ENCODE measurements around the gene GALR2.

GRCh38 chr17:76095943-76096342, 21.4 kb downstream of the GALR2 start:
- TF ChIP-seq, protein P1, sequence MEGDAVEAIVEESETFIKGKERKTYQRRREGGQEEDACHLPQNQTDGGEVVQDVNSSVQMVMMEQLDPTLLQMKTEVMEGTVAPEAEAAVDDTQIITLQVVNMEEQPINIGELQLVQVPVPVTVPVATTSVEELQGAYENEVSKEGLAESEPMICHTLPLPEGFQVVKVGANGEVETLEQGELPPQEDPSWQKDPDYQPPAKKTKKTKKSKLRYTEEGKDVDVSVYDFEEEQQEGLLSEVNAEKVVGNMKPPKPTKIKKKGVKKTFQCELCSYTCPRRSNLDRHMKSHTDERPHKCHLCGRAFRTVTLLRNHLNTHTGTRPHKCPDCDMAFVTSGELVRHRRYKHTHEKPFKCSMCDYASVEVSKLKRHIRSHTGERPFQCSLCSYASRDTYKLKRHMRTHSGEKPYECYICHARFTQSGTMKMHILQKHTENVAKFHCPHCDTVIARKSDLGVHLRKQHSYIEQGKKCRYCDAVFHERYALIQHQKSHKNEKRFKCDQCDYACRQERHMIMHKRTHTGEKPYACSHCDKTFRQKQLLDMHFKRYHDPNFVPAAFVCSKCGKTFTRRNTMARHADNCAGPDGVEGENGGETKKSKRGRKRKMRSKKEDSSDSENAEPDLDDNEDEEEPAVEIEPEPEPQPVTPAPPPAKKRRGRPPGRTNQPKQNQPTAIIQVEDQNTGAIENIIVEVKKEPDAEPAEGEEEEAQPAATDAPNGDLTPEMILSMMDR (IDR thresholded peaks at IDR 0.05; ENCODE audit: low read depth, low read length): no peak
- TF ChIP-seq MYC (IDR thresholded peaks at IDR 0.05; ENCODE audit: low read depth, low read length): no peak
- TF ChIP-seq MAX (IDR thresholded peaks at IDR 0.05; ENCODE audit: low read depth, low read length): no peak
- no peak for TF ChIP-seq POLR2A (IDR thresholded peaks at IDR 0.05; ENCODE audit: extremely low read depth, insufficient read length)
